Measurements from ENCODE around the gene EPHB1.

DNA sequence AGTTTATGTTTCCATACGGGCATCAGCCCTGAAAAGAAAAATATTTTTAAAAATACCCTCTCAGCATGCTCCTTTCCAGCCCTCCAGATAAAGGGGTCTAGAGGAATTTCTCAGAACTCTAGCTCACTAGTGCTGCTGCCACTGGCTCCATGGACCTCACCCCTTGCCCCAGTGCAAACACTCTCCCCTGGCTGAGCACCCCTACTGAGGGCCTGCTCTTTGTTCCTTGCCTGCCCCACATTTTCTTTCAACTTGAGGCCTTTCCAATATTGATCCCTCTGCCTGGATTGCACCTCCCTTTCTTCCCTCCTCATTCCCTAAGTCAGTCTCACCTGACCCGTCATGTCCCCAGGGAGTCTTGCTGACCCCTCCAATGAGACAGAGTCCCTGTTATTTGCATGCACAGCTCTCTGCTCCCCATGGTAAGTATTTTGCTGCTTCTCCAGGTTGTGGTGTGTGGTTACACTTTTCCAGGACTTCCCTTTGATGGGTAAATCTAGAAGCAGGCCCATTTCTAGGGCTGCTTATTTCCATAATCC is 196.5 kb downstream of the EPHB1 start:
- TF ChIP-seq SUZ12 (IDR thresholded peaks at IDR 0.05; ENCODE audit: extremely low read depth, insufficient read depth, insufficient read length) (no peak), ZNF274 (IDR thresholded peaks at IDR 0.05; ENCODE audit: low read depth, low read length) (no peak), YY1 (IDR thresholded peaks at IDR 0.05; ENCODE audit: insufficient read depth, insufficient read length) (no peak)

Data from NT2/D1 (cell line).